A673 (cell line): Measurements from ENCODE around the gene MPDZ.

Source experiments
- EZH2 ChIP-seq: fragments of 200-600 bp; sonication (generic); IDR thresholded peaks from 2 replicates; pipeline ENCODE4 v1.6.1; 2017; ENCODE audit warnings: borderline replicate concordance, low read depth, mild to moderate bottlenecking, mixed read lengths, antibody characterized with exemption, low read length; ENCODE audit not compliant: poor library complexity, severe bottlenecking
- TF ChIP-seq, protein P1 (sequence below): fragments of 300-800, 200-600 bp; sonication (generic); conservative IDR thresholded peaks from 2 replicates; pipeline ENCODE4 v1.5.1; 2017; ENCODE audit warnings: low read depth, mild to moderate bottlenecking, antibody characterized with exemption, low read length, moderate library complexity, mixed read lengths

DNA sequence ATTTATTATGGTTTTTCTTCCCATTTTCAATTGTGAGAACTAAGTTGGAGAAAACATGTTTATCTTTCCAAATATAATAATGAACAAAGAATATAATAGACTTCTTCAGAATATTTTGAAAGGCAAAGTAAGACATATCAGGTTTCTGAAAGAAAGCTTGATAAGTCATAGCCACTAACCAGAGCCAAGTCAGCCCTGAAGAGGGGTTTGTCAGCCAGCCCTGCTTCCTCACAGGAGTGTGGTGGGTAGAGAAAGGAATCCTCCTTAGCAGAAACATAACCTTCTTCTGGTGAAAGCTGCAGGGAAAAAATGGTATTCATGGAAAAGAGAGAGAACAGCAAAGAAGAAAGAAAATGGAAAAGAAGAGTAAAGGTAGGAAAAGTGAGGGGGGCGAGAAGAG lies 93.4 kb downstream of the MPDZ start:
- TF ChIP-seq, protein P1, sequence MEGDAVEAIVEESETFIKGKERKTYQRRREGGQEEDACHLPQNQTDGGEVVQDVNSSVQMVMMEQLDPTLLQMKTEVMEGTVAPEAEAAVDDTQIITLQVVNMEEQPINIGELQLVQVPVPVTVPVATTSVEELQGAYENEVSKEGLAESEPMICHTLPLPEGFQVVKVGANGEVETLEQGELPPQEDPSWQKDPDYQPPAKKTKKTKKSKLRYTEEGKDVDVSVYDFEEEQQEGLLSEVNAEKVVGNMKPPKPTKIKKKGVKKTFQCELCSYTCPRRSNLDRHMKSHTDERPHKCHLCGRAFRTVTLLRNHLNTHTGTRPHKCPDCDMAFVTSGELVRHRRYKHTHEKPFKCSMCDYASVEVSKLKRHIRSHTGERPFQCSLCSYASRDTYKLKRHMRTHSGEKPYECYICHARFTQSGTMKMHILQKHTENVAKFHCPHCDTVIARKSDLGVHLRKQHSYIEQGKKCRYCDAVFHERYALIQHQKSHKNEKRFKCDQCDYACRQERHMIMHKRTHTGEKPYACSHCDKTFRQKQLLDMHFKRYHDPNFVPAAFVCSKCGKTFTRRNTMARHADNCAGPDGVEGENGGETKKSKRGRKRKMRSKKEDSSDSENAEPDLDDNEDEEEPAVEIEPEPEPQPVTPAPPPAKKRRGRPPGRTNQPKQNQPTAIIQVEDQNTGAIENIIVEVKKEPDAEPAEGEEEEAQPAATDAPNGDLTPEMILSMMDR, result no peak
- TF ChIP-seq EZH2, result no peak
